DMS153 treated with DMSO at 0.1 percent for 48 hours (cell line): ENCODE data around the gene HLA-DPA1.
"Not testable (repeated sequence)": the region's sequence is repeated elsewhere in the genome, so short reads cannot be mapped to it uniquely, and the experiment has no call there.

Source experiments
- DNase-seq: peaks from one replicate; lab custom pipeline; 2025; ENCODE audit not compliant: unreplicated experiment; lab: John Stamatoyannopoulos, UW

The HLA-DPA1 gene

GRCh38 chr6:33065312-33065711 is 8.1 kb downstream of the HLA-DPA1 start:
- DNase-seq = no peak

DNA sequence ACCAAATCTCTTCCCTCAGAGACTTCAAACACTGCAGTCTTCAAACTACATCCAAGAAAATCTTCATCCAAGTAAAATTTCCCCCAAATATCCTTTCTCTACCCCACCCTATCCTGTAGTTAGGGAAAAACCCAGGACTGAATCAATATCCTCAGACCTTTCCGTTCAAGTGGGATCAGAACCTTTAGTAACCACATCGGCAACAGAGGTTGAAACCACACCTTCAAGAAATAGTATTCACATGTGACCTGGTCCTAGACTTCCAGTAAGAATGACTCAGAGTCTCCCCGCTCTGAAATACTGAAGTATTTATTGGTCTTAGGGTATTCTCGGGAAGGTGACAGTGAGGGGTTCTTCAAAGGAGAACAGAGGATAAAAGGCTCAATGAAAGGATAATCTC is 8.7 kb downstream of the HLA-DPA1 start:
- no peak for DNase-seq

DNA sequence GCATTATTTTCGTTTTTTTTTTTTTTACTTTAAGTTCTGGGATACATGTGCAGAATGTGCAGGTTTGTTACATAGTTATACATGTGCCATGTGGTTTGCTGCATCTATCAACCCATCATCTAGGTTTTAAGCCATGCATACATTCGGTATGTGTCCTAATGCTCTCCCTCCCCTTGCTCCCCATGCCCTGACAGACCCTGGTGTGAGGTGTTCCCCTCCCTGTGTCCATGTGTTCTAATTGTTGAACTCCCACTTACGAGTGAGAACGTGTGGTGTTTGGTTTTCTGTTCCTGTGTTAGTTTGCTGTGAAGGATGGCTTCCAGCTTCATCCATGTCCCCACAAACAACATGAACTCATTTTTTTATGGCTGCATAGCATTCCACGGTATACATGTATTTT is 10.0 kb downstream of the HLA-DPA1 start:
- DNase-seq = not testable (repeated sequence)

- DNase-seq = no peak
Observed at GRCh38 chr6:33061987-33062386, 11.5 kb downstream of the HLA-DPA1 start.

DNA sequence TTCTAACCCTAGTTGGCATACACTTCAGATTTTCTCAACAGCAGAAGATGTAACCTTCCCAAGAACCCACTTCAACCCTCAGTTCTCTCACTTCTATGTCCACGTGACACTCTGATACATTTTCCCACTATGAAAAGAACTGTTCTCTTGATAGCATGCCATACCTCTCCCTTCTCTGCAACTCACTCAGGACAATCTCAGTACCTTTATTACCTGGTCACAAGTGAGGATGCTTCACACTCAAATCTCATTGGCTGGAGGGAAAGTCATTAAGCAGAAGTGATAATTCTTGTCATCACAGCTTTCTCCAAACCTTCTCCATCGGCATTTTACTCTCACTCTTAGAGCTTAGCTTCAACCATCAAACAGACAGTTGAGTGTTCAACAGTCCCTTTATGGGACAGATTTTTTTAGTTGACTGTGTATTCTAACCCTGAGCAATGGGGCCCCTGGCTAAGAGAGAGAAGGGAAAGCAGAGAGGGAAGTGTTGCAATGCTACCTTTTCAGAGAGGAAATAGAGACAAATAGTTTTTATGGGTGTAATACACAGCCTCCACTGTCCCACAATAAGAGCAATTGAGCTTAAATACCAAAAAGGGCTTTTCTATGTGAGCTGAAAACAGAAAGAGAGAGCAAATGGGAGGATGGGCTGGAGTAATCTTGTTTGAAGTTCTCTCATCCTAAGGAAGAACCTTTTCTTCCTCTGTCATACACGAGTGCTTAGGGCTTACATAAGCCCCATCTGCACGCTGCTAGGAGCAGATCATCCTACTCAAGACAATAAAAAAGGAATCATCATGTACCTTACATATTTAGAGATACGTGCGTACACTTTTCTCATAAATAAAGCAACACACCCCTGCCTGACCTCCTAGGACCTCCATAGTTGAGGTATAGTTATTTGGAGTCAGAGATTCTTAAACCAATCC is 16.0 kb downstream of the HLA-DPA1 start:
- DNase-seq = no peak

- no peak for DNase-seq
Observed at GRCh38 chr6:33053230-33053629, 20.2 kb downstream of the HLA-DPA1 start.

DNA sequence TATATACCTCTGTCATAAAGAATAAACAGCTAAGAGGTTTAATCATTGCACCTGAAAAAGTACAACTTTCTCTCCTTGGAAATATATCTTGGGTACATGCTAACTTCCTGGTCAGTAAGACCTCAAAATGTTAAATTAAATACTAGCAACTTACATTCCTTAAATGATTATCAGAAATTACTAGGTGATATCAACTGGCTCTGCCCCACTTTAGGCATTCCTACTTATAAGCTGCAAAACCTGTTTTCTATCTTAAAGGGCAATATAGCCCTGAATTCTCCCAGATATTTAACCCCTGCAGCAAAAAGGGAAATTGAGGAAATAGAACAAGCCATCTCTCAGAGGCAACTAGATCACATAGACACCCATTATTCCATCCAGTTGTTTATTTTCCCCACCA is 20.8 kb downstream of the HLA-DPA1 start:
- DNase-seq = no peak

DNA sequence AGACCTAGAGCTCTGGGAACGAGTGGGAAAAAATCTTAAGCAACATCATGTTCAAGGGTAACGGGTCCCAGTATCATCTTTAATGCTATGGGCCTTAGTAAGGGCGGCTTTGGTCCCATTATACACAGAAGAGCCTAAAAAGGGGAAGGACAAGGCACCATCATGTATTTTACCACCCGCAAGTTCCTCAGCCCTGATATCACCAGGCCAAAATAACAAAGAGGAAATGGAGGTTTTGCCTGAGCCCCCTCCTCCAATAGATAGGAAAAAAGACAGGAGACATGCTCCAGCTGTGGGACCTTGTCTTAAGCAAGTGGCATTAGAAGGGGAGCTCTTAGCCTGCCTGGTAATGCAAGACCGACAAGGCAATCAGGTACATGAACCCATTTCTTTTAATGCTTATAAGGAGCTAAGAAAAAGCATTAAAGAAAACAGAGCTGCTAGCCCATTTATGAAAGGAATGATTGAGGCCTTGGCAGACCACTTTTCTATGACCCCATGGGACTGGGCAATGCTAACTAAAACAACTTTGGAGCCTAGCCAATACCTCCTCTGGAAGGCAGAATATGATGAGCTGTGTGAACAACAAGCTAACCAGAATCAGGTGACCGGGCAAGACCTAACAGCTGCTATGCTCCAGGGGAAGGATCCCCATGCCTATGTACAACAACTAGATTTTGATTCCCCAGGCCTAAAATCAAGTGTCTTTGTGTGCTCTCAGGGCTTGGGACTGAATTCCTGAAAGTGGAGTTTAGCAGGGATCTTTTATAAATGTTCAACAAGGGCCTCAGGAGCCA is 23.2 kb downstream of the HLA-DPA1 start:
- DNase-seq = no peak

- DNase-seq = no peak
Observed at GRCh38 chr6:33049323-33050013, 24.0 kb downstream of the HLA-DPA1 start.

DNA sequence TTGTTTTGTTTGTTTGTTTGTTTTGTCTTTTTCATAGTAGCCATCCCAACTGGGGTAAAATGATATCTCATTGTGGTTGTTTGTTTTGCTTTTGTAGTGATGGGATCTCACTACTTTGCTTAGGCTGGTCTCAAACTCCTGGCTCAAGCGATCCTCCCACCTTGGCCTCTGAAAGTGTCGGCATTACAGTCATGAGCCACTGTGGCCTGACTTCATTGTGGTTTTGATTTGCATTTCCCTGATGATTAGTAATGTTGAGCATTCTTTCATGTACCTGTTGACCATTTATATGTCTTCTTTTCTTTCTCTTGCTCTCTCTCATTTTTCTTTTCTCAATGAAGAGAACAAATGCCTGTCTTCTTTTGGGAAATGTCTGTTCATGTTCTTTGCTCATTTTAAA is 33.3 kb downstream of the HLA-DPA1 start:
- DNase-seq = no peak

DNA sequence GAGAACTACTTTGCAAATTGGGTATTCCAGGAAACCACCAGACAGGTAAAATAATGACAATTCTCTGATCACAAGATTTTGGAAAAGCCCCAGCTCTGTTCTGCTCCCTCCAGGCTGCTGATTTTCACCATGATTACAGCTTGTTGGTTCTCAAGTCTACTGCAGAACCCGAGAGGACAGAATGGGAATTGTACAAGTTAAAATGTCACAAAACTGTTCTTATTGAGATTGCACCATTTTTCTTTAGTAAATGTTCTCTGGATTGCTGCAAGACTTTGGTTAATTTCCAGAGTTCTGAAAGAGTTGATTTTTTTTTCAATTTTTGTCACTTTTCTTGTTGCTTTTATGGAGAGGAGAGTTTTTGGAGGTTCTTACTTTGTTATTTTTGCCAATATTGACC is 36.9 kb downstream of the HLA-DPA1 start:
- DNase-seq = no peak

DNA sequence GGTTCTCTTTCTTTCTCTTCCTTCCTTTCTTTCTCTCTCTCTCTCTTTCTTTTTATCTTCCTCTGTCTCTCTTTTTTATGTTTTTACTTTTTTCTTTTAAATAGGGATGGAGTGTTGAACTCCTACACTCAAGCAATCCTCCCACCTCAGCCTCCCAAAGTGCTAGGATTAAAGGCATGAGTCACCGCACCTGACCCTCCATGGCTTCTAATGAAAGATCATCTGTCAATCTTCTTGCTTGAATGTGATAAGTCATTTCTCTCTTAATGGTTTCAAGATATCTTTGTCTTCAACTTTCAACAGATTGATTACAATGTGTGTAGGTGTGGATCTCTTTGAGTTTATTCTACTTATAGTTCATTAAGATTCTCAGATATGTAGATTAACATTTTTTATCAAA is 38.9 kb downstream of the HLA-DPA1 start:
- DNase-seq = no peak

- no peak for DNase-seq
Observed at GRCh38 chr6:33030245-33030644, 43.2 kb downstream of the HLA-DPA1 start.

DNA sequence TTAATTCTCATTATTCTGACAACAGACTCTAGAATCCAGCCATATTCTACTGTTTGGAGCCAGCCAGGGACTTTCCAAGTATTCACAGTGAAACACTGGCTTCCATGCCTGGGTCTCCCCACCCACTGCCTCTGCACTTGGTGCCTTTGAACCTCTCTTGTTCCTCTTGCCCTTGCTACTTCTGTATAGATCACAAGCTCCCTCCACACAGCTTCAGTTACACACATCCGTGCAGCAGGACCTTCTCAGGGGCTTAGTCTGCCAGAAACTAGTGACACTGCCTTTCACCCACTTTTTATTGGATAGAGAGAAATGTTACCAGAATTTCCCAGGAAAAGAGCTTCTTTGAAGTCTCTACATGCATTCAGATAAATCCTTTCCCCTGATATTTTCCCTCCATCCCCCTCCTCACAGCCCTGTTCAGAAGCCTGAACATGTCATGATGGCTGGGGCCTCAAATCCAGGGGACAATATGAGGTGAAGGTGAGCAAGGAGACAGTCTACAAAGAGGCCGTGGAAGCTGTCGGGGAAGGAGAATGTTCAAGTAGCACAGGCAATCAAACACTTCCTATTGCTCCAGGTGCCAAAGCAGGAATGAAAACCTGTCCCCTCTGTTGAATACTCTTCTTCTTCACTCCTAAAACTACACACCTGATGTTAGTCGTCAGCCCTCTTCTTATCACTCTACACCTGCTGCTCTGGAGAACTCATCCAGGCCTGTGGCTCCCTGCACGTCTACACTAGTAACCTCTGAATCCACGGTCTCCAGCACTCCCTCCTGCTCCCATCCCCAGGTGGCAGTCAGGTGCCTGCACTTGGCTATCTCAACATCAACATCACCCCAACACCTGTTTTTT is 43.9 kb downstream of the HLA-DPA1 start:
- no peak for DNase-seq

GRCh38 chr6:33028220-33028849 is 45.1 kb downstream of the HLA-DPA1 start:
- no peak for DNase-seq

DNA sequence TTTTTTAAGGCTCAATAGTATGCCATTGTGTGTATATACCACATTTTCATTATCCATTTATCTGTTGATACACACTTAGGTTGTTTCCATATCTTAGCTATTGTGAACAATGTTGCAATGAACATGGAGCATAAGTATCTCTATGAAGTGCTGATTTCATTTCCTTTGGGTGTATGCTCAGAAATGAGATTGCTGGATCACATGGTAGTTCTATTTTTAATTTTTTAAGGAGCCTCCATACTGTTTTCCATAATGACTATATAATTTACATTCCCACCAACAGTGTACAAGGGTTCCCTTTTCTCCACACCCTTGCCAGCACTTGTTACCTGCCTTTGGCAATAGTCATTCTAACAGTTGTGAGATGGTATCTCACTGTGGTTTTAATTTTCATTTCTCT is 48.9 kb downstream of the HLA-DPA1 start:
- no peak for DNase-seq

GRCh38 chr6:33023536-33023935 is 49.9 kb downstream of the HLA-DPA1 start:
- no peak for DNase-seq

DNA sequence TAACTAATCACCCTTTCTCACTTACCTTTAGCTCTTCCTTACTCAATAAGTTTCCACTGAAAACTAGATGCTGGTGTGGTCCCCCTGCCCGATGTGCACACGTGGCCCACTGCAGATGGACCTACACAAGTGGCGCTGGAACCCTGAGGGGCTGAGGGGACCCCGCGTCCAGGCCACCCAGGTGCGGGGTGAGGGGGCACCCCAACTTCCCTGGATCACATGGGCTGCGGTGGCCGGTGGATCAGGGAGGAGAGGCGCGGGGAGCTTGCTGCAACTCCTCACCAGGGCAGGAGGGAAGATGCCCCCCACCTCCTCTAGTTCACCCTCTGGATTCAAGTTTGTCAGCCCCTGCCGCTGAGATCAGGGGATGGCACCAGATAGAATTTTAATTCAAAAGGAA is 51.5 kb downstream of the HLA-DPA1 start:
- DNase-seq = no peak

DNA sequence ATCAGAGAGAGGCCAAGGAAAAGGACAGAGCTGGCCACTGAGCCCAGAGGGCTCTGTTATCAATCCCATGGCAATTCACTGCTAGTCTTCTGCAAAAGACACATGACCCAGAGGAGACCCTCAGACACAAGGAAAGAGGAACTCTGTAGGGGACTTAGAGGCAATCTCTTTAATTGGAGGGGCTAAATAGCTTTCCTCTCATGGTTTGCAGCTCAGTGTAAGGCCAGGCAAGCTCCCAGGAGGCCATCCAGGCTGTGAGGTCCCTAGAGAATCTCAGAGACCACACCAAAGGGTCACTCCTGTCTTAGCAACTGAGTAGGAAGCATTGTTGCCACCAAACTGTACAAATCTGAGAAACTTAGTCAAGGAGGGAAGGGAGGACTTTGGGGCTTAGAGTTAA is 54.1 kb downstream of the HLA-DPA1 start:
- no peak for DNase-seq

- no peak for DNase-seq
Observed at GRCh38 chr6:33018904-33019303, 54.5 kb downstream of the HLA-DPA1 start.
